ENCODE measurements around the gene RPL13. TPM values are rescaled to one million over a fixed set of nuclear protein-coding genes. Genes with fewer than 3 reads are reported as not detected.

Gene RPL13
- total RNA-seq, 1 donor from 2014 or later, result 1,914 TPM

GRCh38 chr16:89564476-89565255 lies 4.2 kb downstream of the RPL13 start:
- Mint-ChIP-seq H3K27me3 (ENCODE audit: insufficient read depth, low read depth) (peaks cover 6% of the 10 kb centered on the region), H3K4me1 (peaks cover 38% of the 10 kb centered on the region), H3K27ac (no peak overlapping the region), H3K4me3 (peak overlapping the region; percentile 50), H3K36me3 (peaks cover 12% of the 10 kb centered on the region), H3K9me3 (no peaks in the 10 kb centered on the region)
- Histone ChIP-seq H3F3A (ENCODE audit: low read depth) (peaks cover 68% of the 10 kb centered on the region), H3K4me1 (peaks cover 42% of the 10 kb centered on the region), H4K20me1 (ENCODE audit: low read depth) (peaks cover 63% of the 10 kb centered on the region), H3K79me2 (ENCODE audit: low read depth) (peaks cover 31% of the 10 kb centered on the region), H3K4me2 (peak overlapping the region; percentile 77), H3K27me3 (no peaks in the 10 kb centered on the region), H3K9ac (no peak overlapping the region), H3K36me3 (peaks cover 3% of the 10 kb centered on the region), H3K4me3 (peak overlapping the region; percentile 42), H2AFZ (replicated peaks) (no peak overlapping the region), H3K9me3 (ENCODE audit: low read depth) (no peaks in the 10 kb centered on the region), H3K27ac (peak overlapping the region; percentile 65)
- TF ChIP-seq EZH2 (IDR thresholded peaks at IDR 0.05), result no peak
- TF ChIP-seq CTCF (IDR thresholded peaks at IDR 0.05), result no peak
- no peak for TF ChIP-seq EZH2phosphoT487 (IDR thresholded peaks at IDR 0.05)
- peak; percentile 63 for DNase-seq (ENCODE audit: low spot score)

DNA sequence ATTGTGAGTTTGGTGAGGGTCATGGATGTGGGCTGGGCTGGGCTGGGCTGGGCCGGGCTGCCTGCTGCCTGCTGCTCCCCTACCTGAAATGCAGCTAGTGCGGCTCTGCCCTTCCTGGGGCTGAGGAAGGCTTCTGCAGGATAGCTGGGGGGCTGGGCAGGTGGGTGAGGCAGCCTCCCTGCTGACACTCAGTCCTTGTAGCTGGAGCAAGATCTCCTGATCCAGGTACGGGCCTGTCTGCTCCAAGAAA lies 4.7 kb downstream of the RPL13 start:
- Histone ChIP-seq H3K9me3 (ENCODE audit: low read depth) (no peaks in the 10 kb centered on the region), H3K36me3 (peaks cover 3% of the 10 kb centered on the region), H3K27me3 (no peaks in the 10 kb centered on the region), H3F3A (ENCODE audit: low read depth) (peaks cover 63% of the 10 kb centered on the region), H3K4me1 (peaks cover 42% of the 10 kb centered on the region), H3K27ac (peak overlapping the region; percentile 65), H3K9ac (no peak overlapping the region), H3K4me2 (peak overlapping the region; percentile 77), H2AFZ (replicated peaks) (no peak overlapping the region), H3K79me2 (ENCODE audit: low read depth) (peaks cover 29% of the 10 kb centered on the region), H4K20me1 (ENCODE audit: low read depth) (peaks cover 63% of the 10 kb centered on the region), H3K4me3 (peak overlapping the region; percentile 42)
- TF ChIP-seq EZH2phosphoT487 (IDR thresholded peaks at IDR 0.05), result no peak
- no peak for TF ChIP-seq EZH2 (IDR thresholded peaks at IDR 0.05)
- TF ChIP-seq CTCF (IDR thresholded peaks at IDR 0.05), result no peak
- Mint-ChIP-seq H3K27me3 (ENCODE audit: insufficient read depth, low read depth) (peaks cover 2% of the 10 kb centered on the region), H3K36me3 (peaks cover 12% of the 10 kb centered on the region), H3K4me1 (peaks cover 37% of the 10 kb centered on the region), H3K9me3 (no peaks in the 10 kb centered on the region), H3K27ac (no peak overlapping the region), H3K4me3 (peak overlapping the region; percentile 27)
- DNase-seq (ENCODE audit: low spot score), result no peak

- H3K36me3 ChIP-seq, result peaks cover 3% of the 10 kb centered on the region
Observed at GRCh38 chr16:89565506-89566372, 5.3 kb downstream of the RPL13 start.

More at GRCh38 chr16:89565506-89566372, 5.3 kb downstream of the RPL13 start:
- peaks cover 12% of the 10 kb centered on the region for H3K36me3 Mint-ChIP-seq
- H3K9me3 ChIP-seq (ENCODE audit: low read depth), result no peaks in the 10 kb centered on the region
- peak overlapping the region; percentile 65 for H3K27ac ChIP-seq
- H3K9me3 Mint-ChIP-seq, result no peaks in the 10 kb centered on the region
- peak overlapping the region; percentile 42 for H3K4me3 ChIP-seq
- no peak overlapping the region for H3K9ac ChIP-seq
- H3K27ac Mint-ChIP-seq, result no peak overlapping the region
- peak overlapping the region; percentile 77 for H3K4me2 ChIP-seq
- H4K20me1 ChIP-seq (ENCODE audit: low read depth), result peaks cover 60% of the 10 kb centered on the region
- peaks cover 42% of the 10 kb centered on the region for H3K4me1 ChIP-seq
- peaks cover 2% of the 10 kb centered on the region for H3K27me3 Mint-ChIP-seq (ENCODE audit: insufficient read depth, low read depth)
- H3F3A ChIP-seq (ENCODE audit: low read depth), result peaks cover 62% of the 10 kb centered on the region
- H3K27me3 ChIP-seq, result no peaks in the 10 kb centered on the region
- no peak overlapping the region for H2AFZ ChIP-seq (replicated peaks)
- H3K4me3 Mint-ChIP-seq, result no peak overlapping the region
- no peak for TF ChIP-seq EZH2 (IDR thresholded peaks at IDR 0.05)
- TF ChIP-seq EZH2phosphoT487 (IDR thresholded peaks at IDR 0.05), result peak; percentile 33
- peak; percentile 71 for TF ChIP-seq CTCF (IDR thresholded peaks at IDR 0.05)
- DNase-seq (ENCODE audit: low spot score), result peak; percentile 64
- H3K4me1 Mint-ChIP-seq, result peaks cover 37% of the 10 kb centered on the region
- peaks cover 26% of the 10 kb centered on the region for H3K79me2 ChIP-seq (ENCODE audit: low read depth)

Data from neural progenitor cell (in vitro differentiated cells).